NCI-H510A treated with DMSO at 0.1 percent for 48 hours (cell line): ENCODE measurements around the gene ZSWIM6.
"Not testable (repeated sequence)": the region's sequence is repeated elsewhere in the genome, so short reads cannot be mapped to it uniquely, and the experiment has no call there.

Experiments
- DNase-seq: peaks from one replicate; lab custom pipeline; 2025; lab: John Stamatoyannopoulos, UW

The ZSWIM6 gene

GRCh38 chr5:61407706-61408270 is 75.7 kb downstream of the ZSWIM6 start:
- DNase-seq: no peak

DNA sequence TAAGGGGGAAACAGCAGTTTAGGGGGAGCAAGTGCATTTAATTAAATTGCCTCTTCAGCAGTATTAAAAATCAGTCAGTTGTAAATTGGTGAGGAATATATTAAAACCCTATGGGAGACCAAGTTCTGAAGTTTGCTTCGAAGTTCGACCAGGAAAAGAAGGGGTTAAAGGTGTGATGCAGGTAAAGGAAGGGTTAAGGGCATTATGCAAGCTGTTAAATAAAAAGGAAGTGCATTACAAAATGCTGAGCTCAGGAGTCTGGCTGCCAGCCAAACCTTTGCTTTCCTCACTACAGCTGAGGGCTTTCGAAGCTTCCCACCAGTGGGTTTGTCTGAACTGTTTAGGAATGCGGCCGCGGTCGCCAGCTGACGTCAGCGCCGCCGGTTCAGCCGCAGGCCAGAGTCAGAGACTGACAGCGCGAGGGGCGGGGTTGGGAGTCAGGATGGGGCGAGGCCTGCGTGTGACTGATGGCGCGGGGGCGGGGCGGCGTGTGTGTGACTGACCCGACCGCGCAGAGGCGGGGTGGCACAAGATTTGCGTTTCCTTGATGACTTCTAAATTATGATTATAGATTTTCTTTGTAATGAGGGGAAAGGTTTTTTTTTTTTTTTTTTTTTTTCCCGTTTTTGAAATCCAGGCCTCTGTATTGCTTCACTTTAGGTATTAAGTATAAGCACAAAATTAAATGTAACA is 76.6 kb downstream of the ZSWIM6 start:
- DNase-seq: peak; percentile 94

GRCh38 chr5:61409568-61409967 is 77.5 kb downstream of the ZSWIM6 start:
- no peak for DNase-seq

DNA sequence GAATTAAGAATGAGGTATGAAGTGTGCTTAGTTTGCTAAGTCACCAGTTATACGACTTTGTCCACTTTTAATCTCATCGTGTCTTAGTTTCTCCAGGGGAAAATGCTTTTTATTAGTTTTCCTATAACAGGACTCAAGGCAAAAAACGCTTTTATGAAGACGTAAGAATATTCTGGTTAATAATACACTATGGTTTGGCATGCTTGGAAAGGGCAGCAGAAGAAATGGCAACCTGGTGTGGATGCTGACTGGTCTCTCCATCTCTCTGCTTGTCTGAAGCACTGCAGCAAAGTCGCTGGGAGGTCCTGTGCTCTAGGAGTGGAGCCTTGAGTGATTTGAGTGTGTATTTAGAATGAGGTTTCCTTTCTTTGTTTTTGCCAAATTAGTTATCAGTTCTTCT is 78.8 kb downstream of the ZSWIM6 start:
- no peak for DNase-seq

GRCh38 chr5:61412361-61412760 is 80.3 kb downstream of the ZSWIM6 start:
- DNase-seq: no peak

DNA sequence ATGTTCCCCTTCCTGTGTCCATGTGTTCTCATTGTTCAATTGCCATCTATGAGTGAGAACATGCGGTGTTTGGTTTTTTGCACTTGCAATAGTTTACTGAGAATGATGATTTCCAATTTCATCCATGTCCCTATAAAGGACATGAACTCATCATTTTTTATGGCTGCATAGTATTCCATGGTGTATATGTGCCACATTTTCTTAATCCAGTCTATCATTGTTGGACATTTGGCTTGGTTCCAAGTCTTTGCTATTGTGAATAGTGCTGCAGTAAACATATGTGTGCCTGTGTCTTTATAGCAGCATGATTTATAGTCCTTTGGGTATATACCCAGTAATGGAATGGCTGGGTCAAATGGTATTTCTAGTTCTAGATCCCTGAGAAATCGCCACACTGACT is 81.1 kb downstream of the ZSWIM6 start:
- DNase-seq: not testable (repeated sequence)

- no peak for DNase-seq
Observed at GRCh38 chr5:61414806-61415205, 82.7 kb downstream of the ZSWIM6 start.

GRCh38 chr5:61416010-61416409 is 84.0 kb downstream of the ZSWIM6 start:
- no peak for DNase-seq

- no peak for DNase-seq
Observed at GRCh38 chr5:61416420-61416819, 84.4 kb downstream of the ZSWIM6 start.

DNA sequence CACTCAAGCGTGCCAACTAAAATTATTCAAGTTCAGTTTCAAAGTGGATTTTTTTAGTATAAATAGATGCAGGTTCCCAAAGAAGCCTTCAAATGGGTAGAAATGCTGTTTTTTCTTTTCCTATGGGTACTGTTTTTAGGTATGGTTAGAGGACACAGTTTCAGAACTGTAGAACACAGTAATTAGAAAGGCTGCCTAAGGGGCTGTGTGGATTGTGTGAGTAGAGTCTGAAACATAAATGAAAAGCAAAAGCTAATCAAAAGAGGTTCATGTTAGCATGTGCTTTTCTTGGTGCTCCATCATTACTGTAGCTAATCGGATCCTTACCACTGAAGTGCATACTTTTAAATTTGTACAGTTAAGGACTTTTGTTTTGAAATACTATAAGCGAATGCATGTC is 85.3 kb downstream of the ZSWIM6 start:
- no peak for DNase-seq

DNA sequence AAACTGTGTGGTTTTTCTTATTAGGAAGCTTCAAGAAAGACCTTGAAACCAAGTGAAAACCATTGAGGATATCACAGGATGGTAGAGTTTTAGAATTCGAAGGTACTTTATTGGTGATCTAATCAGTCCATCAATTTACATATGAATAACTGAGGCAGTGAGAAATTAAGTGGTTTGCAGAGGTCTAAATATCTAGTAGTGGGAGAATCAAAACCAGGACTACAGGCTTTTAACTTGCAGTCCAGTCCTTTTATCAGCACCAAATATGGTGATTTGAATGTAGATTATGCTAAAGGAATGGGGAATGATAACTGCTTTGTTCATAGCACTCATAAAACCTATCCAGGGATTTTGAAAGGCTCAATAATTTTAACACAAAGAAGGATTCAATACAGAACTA is 85.8 kb downstream of the ZSWIM6 start:
- DNase-seq: no peak

- DNase-seq: no peak
Observed at GRCh38 chr5:61419106-61419505, 87.0 kb downstream of the ZSWIM6 start.

DNA sequence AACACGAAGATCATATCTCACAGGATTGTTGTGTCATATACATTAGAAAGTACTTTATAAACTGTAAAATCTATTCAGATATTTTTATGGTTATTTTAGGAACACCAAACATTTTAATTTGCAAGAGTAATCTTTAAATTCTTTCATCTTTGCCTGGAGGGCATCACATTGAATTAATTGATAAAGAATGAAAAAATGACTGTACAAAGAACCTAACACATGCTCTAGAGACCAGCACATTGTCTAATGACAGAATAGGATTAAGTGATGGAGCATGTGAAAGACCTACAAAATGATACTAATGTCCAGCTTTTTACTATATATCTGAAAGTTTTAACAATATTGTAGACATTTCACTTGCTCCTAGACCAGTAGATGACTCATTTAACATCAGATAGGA is 88.0 kb downstream of the ZSWIM6 start:
- no peak for DNase-seq

DNA sequence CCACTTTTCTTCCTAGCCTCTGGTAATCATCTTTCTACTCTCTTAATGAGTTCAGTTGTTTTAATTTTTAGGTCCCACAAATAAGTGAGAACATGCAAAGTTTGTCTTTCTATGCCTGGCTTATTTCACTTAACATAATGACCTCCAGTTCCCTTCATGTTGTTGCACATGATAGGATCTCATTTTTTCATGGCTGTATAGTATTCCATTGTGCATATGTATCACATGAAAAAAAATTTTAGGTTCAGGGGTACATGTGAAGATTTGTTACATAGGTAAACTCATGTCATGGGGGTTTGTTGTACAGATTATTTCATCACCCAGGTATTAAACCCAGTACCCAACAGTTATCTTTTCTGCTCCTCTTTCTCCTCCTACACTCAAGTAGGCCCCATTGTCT is 89.2 kb downstream of the ZSWIM6 start:
- not testable (repeated sequence) for DNase-seq

- no peak for DNase-seq
Observed at GRCh38 chr5:61423487-61424145, 91.6 kb downstream of the ZSWIM6 start.

DNA sequence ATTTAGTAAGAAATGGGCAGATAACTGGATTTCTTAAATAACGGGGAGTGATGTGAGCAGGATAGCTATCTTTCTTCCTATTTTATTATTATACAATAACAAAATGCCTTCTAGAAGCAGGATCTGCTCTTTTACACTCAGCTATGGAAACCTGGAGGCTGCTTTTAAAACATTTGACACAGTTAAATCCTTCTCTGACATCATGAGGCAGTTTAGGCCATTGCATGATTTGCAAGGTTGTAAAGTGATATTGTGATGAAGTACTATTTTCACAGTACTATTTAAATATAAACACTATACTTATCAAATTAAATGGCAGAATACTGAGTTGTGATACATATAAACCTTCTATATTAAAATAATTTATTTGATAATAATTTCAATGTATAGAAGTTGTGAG is 93.9 kb downstream of the ZSWIM6 start:
- no peak for DNase-seq

GRCh38 chr5:61429906-61430305 is 97.8 kb downstream of the ZSWIM6 start:
- DNase-seq: no peak

DNA sequence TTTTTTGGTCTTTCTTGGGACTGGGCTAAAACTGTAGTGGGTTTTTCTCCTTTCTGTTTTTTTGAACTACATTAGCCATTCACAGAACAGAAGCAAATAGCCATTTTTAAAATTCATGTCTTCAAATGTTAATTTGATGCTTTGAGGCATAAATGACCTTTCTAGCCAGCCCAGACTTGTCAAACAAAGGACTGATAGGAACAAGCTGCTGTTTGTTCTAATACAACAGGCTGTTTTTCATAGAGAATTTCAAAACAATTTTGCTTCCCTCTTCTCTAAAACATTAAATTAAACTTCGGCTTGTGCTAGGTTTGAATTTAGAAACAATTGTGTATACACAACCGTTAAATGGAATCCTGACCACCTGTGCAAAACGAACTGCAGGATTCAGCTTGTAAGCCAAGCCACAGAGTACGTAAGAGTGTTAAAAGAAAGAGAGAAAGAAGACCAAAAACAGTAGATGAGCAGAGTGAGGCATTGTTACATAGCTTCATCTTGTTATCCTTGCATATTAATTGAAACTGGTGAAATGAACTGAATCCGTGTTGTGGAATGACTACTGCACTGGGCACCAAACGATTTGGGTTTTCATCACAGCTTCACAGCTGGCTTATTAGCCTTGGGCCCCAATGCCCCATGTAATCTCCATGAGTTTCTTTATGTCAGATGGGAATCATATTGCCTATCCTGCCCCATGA is 100.0 kb downstream of the ZSWIM6 start:
- DNase-seq: no peak

DNA sequence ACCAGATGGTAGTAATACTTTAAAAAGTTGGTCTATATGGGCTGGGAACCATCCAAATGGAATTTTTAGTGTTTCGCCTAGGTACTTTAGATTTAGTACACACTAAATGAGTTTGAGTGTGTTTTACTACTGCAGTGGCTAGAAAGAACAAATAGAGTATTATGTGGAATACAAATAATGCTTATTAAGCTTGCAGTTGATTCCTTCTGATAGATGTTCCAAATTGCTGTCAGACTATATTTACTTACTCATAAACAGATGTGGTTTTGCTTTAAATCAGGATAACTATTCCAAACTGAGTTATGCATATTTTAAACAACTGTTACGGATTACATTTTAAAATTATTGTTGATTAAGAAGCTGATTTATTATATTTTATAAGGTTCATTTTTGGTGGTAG is 103.3 kb downstream of the ZSWIM6 start:
- no peak for DNase-seq

GRCh38 chr5:61438298-61438970 is 106.4 kb downstream of the ZSWIM6 start:
- DNase-seq: no peak

- DNase-seq: no peak
Observed at GRCh38 chr5:61440086-61440485, 108.0 kb downstream of the ZSWIM6 start.

DNA sequence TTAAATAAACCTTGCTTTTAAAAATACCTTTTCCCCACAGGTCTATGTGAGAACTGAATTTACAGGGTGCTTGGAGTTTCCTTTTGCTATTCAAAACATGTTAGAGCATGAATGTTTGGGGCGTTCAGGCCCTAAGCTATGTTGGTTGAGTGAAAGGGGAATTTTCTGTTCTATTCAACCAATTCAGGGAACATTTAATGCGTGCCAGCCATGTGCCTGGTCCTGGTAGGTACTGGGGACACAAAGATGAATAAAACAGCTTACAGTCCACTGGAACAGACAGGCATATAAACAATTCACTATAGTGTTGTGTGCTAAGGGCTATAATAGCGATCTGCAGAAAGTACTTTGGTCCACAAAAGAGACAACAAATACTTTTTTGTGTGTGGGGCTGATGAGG is 108.5 kb downstream of the ZSWIM6 start:
- no peak for DNase-seq
